GM12874 (cell line): ENCODE data around the gene SDCCAG8.

Experiments
- CTCF ChIP-seq: IDR thresholded peaks from 2 replicates; pipeline ENCODE4 v1.5.1; 2011; ENCODE audit warnings: low read depth, mild to moderate bottlenecking, control low read depth, low read length, moderate library complexity; ENCODE audit not compliant: insufficient read depth

SDCCAG8 gene

GRCh38 chr1:243473227-243474135 lies 217.6 kb downstream of the SDCCAG8 start:
- no peak for TF ChIP-seq CTCF

GRCh38 chr1:243474136-243474881 lies 218.5 kb downstream of the SDCCAG8 start:
- TF ChIP-seq CTCF: no peak

DNA sequence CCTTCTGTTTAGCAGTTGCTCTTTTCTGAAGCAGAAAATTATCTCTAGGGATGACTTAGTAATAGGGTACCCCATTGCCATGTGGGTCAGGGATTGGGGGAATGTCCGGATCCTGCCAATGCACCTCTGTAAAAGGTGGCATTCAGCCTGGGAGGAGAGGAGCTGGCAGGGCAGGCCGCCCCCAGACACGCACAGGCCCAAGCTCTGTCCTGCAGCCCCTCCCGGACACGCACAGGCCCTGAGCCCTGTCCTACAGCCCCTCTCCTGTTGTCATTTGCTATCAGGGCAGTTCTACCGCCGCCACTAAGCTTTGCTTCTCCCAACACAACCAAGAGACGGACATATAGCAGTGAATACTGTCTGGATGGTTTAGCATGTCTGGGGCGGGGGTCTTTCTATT lies 219.1 kb downstream of the SDCCAG8 start:
- TF ChIP-seq CTCF: no peak

DNA sequence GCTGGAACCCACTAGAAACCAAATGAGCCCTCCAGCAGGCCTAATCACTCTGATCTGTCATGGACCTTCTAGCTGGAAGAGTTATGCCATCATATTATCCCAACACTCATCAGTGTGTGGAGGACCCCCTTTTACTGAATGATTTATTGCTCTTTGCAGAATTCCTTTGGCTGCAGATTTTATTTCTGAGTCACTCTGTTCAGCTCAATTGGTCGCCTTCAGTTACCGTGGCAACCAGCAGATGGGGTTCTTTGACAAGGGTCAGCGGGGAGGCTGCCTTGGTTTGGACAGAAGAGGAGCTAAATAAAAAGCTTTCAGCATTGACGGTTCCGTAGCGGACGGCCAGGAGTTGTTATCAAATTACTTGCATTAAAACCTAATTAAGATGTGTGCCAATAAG lies 220.1 kb downstream of the SDCCAG8 start:
- no peak for TF ChIP-seq CTCF

DNA sequence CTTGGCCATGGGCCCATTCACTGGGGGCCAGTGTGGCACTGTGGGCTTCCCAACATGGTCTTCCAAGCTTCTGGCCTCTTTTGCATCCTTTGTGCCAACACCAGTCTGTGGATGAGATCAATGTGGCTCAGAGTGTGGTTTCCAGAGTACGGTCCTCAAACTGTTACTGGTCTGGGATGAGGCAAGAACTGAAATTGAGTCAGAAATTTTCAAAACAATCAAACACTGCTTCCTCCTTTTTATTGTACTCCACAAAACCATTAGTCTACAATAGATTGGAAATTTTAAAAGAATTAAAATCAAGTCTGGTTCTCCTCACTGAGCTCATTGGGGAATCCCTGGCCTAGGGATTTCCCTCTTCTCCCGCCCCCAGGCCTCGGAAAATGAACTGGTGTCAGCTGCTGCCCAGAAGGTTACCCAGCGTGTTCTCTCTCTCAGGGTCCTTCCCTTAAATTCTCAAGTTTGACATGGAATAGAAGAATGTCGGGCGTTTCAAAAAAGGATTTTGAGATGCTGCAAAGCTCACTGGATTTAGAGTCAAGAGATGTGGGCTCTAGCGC lies 222.0 kb downstream of the SDCCAG8 start:
- TF ChIP-seq CTCF: no peak

DNA sequence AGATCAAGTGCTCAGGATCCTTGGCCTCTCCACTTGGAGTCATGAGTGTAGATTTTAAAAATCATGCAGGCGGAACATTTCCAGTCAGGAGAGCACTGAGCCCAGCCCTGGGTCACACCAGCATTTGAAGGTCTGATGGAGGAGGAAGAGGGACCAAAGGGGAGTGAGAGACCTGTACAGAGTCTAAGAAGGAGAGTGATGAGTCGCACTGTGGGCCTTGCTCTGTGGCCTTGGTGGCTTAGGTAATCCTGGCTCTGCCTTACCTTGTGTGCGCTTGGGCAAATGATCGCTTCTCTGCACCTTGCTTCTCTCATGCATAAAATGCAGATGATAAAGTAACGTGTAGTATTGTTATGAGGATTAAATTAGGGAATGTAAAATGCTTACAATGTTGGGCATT lies 225.3 kb downstream of the SDCCAG8 start:
- no peak for TF ChIP-seq CTCF
